Gastroesophageal sphincter (tissue), 3 donors: ENCODE data around the gene SEC24A.

Experiments used
- POLR2A ChIP-seq, 2 donors: fragments of 450-650 bp; IDR thresholded peaks; one replicate each; pipeline ENCODE4 v1.6.1; 2017; ENCODE audit warnings: antibody characterized with exemption in 2 of 2, mild to moderate bottlenecking in 2 of 2, moderate library complexity in 1 of 2
- TF ChIP-seq, protein P1 (sequence below), 4 experiments: fragments of 200-600 bp in 2 of 4; fragments of 450-650 bp in 2 of 4; sonication (generic) in 1 of 4; IDR thresholded peaks; one replicate each; pipeline ENCODE4 v1.5.1; 2017 to 2019; ENCODE audit warnings: antibody characterized with exemption in 4 of 4, mild to moderate bottlenecking in 2 of 4, moderate library complexity in 2 of 4

DNA sequence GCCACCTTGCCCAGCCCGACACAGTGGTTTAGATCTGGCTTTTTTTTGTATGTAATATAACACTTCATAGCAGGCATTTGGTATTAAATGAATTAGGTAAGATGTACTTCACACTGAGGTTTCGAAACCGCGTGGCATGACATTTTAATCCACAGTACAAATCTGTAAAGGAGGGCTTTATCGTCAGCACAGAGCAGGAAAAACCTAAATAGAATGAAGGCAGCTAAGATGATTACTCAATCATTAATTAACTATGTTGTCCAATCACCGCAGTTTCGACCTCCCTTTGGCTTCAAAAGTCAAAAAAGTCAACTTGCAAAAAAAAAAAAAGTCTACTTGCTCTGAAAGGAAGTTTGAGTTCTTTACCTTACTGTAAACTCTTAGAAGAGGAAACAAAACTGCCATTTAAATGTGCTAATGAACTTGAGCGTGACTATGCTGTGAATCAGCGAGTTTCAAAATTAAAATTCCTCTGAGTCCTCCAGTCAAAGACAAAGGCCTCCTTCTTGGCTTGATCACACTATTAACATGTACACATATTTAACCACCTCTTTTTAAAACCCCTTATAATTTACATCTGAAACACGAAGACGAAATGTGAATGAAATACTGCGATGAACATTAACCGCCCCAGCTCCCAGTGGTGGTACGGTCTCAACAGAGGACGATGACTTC, 698 bp upstream of the SEC24A start:
- TF ChIP-seq, protein P1, sequence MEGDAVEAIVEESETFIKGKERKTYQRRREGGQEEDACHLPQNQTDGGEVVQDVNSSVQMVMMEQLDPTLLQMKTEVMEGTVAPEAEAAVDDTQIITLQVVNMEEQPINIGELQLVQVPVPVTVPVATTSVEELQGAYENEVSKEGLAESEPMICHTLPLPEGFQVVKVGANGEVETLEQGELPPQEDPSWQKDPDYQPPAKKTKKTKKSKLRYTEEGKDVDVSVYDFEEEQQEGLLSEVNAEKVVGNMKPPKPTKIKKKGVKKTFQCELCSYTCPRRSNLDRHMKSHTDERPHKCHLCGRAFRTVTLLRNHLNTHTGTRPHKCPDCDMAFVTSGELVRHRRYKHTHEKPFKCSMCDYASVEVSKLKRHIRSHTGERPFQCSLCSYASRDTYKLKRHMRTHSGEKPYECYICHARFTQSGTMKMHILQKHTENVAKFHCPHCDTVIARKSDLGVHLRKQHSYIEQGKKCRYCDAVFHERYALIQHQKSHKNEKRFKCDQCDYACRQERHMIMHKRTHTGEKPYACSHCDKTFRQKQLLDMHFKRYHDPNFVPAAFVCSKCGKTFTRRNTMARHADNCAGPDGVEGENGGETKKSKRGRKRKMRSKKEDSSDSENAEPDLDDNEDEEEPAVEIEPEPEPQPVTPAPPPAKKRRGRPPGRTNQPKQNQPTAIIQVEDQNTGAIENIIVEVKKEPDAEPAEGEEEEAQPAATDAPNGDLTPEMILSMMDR (IDR thresholded peaks at IDR 0.05) = no peak
- TF ChIP-seq POLR2A (IDR thresholded peaks at IDR 0.05) = no peak
